Left lobe of liver (tissue), 2 donors: ENCODE measurements around the gene PLA2R1. TPM values are rescaled to one million over a fixed set of nuclear protein-coding genes. Genes with fewer than 3 reads are reported as not detected.
A peak's percentile ranks its signal among the peaks of the same experiment; 100 is the strongest.
"Not testable (repeated sequence)": the region's sequence is repeated elsewhere in the genome, so short reads cannot be mapped to it uniquely, and the experiment has no call there.

ENCODE experiments used
- ATAC-seq: fragments of 200-7000 bp; cut with Tn5 transposase; one replicate; pipeline ENCODE4 v1.9.1; 2020; ENCODE audit warnings: mild to moderate bottlenecking, moderate library complexity
- DNase-seq: peaks from one replicate; pipeline ENCODE4 v3.0.0-alpha.2; 2020; ENCODE audit warnings: low spot score
- total RNA-seq: library from RNA; stranded (reverse); gene quantifications from one replicate; pipeline ENCODE4 v1.2.1, GENCODE V29; 2021
- donor health status: DM: no; HTN: no; CAD: no; lungs with moderate emphysema.
- donor health status: DM: no; HTN: yes; CAD: no.

Gene PLA2R1
- total RNA-seq, 1 donor from 2014 or later = 1.3 TPM

DNA sequence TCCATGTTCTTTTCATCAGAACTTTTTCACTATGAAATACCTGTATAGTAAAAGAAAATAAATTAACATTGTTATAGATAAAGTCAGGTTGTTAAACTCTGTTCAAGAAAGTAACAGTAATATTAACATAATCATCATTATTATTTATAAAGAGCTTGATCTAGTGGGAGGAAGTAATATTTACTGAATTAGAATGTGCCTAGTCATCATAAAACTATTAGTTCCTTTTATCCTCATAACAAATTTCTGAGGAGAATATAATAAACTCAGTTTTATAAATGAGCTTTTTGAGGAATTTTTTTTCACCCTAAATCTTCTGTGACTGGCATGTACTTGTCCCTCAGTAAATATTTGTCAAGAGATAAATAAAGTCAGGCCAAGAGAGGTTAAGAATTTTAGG, 78.4 kb downstream of the PLA2R1 start:
- DNase-seq (no peak), ATAC-seq (no peak)

DNA sequence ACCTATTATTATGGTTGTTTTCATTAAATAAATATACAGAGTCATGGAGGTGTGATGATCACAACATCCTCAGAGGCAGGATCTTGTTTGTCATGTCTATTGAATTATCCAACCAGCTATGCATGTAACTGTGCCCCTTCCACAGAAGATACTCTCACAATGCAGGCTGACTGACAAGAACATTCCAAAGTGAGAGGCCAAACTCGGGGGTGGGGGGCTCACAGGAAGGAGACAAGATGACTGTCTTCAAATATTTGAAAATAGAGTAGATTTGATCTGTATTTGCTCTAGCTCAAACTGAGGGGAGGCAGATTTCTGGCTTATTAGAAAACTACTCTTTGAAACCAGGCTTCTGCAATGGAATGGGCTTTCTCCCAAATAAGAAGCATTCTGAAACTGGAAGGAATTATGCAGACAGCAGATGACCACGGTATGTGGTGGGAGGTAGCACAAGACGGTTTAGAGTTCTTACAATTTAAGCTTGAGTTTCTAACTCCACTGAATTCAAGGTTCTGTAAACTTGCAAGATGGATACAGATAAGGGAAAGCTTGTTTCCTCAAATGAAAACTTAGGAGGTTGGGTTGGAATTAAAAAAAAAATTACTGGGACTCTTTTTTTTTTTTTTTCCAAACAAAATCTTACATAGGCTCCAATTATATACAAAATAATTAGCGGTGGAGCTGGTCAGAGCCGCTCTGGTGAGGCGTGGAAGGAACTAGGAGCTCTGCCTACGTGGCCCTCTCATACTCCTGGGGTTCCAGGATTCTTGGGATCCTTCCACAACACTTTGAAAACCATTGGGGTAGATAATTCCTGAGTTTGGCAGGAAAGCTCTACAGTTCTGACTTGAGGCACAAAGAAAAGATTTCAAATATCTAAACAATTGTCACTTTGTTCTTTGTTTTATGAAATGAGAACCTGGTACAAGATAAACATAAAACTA, 79.3 kb downstream of the PLA2R1 start:
- DNase-seq (no peak), ATAC-seq (no peak)

DNA sequence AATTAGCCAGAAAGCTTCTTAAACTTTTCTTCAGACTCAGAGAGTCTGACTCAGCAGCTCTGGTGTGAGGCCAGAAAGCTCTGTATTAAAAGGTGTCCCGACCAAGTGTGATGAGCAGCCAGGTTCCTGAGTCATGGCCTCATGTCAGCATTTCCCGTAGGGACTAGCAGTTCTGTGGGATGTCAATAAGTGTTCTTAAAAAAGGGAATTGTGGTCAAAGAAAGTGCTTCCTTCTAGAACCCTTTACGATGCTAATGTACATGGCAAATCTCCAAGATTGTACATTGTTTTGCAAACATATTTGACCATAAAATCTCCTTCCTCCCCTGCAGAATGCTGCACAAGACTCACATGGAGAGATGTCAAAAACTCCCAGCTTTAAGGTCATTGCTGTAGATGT, 80.1 kb downstream of the PLA2R1 start:
- ATAC-seq (no peak), DNase-seq (no peak)

DNA sequence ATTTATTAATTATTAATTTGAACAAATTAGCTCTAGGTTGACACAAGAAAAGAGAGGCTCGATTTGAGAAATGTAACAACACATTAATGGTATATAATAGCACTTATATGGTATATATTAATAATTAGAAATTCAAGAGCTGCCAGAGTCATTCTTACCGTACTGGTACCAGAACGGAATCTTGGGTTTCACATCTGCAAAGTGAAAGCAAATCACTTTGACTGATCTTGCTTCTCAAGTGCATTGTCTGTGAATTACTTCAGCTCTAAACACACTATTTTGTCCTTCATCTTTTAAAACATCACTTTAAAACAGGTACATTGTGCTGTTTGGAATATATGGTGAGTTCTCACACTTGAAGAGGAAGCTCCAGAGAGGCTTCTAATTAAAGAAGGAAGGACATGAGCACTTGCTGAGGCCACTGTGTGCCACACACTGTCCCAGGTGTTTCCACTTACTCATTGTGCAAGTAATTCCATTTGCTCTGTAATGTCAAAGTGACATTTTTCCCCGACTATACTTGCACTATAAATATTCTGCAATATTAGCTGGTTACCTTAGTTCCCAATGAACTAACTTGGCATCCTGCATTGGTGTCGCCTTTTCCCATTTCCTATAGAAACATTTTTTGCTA, 85.8 kb downstream of the PLA2R1 start:
- ATAC-seq (no peak), DNase-seq (no peak)

DNA sequence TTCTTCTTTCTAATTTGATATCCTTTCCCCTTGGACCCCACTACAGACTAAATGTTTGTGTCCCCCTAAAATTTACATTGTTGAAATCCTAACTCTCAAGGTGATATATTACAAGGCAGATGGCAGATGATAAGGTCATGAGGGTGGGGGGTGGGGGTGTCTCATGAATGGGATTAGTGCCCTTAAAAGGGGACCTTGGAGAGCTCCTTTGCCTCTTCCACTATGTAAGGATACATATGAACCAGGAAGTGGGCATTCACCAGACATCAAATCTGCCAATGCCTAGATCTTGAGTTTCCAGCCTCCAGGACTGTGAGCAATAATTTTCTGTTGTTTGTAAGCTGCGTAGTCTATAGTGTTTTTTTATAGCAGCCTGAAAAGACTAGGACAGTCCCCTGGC, 89.1 kb downstream of the PLA2R1 start:
- DNase-seq (no peak), ATAC-seq (no peak)

DNA sequence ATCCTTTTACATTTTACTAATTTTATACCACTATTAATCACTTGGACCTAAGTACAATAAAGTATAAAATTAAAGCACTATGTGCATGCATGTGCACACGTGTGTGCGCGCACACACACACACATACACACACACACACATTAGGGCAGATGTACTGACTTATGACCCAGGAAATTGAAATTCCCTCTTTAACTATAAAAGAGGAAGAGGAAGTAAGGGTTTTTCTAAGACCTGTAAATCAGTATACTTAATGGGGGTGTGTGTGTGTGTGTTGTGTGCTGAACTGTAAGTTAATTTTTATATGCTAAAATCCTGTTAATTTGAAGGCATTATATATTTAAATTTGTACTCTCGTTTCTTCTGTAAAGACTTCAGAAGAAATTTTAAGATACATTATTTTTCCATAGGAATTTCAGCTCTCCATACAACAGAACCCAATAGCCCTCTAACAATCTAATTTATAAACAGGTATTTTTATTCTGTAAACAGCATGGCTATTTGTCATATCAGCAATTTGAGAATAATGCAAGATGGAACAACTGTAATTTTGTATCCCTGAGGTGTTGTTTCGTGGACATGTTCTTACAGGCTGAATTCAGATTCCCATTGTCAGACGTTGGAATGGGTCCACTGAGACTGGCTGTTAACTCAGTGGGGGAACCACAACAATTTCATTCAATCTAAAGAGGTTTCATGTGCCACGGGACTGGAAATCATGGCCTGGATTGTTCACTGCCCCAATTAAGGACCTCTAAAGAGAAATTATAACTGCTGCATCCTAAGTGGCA, 90.9 kb downstream of the PLA2R1 start:
- no peak for ATAC-seq
- no peak for DNase-seq

DNA sequence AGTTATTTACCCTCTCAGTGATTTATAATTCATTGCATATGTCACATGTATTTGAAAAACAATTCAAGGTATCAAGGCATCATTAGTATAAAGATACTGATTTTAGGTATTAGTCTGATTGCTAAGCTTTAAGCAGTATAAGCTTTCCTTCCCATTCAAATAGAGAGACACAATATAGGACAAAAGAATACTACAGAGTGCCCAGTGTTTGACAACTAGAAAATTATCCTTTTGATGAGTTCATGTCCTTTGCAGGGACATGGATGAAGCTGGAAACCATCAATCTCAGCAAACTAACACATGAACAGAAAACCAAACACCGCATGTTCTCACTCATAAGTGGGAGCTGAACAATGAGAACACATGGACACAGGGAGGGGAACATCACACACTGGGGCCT, 91.9 kb downstream of the PLA2R1 start:
- not testable (repeated sequence) for DNase-seq

DNA sequence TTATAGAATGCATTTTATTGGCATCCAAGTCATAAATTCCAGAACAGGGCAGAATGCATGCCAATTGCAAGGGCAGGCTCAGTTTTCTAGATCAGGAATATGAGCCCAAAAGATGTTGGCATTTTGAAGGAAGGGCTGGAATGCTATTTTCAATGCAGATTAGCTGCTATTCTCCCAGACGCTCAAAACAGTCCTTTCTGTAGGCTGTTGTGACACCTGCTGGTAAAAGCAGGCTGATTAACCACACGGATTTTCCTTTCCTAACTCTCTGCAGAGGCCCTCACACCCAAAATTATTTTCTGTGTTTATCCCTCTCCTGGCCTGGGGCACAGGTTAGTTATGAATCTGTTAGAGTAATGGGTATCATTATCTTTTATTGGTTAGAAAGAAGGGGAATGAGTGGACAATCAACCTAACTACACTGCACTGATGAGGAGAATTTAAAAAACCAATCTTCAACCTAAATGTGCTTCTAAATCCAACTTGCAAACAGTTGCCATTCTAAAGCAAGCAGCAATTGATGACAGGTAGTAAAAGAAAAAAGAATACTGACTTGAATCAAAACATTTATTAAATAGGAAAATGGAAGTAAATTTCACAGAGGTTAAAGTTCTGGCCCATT, 94.0 kb downstream of the PLA2R1 start:
- no peak for DNase-seq
- peak; percentile 67 for ATAC-seq

More for the DNA sequence above, 91.9 kb downstream of the PLA2R1 start:
- not testable (repeated sequence) for ATAC-seq

DNA sequence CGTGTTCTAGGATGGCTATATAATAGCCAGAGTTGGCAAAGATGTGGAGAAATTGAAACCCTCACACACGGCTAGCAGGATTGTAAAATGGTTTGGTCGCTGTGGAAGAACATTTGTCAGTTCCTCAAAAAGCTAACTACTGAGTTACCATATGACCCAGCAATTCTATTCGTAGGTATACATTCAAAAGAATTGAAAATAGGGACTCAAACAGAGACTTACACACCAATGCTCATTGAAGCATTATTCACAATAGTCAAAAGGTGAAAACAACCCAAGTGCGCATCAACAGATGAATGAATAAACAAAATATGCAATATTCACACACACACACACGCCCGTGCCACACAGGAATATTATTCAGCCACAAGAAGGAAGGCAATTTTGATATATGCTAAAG, 98.7 kb downstream of the PLA2R1 start:
- ATAC-seq = no peak

DNA sequence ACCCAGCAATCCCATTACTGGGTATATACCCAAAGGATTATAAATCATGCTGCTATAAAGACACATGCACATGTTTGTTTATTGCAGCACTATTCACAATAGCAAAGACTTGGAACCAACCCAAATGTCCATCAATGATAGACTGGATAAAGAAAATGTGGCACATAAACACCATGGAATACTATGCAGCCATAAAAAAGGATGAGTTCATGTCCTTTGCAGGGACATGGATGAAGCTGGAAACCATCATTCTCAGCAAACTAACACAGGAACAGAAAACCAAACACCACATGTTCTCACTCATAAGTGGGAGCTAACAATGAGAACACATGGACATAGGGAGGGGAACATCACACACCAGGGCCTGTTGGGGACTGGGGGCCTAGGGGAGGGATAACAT, 99.9 kb downstream of the PLA2R1 start:
- not testable (repeated sequence) for ATAC-seq, DNase-seq

More for the DNA sequence above, 98.7 kb downstream of the PLA2R1 start:
- DNase-seq = no peak

DNA sequence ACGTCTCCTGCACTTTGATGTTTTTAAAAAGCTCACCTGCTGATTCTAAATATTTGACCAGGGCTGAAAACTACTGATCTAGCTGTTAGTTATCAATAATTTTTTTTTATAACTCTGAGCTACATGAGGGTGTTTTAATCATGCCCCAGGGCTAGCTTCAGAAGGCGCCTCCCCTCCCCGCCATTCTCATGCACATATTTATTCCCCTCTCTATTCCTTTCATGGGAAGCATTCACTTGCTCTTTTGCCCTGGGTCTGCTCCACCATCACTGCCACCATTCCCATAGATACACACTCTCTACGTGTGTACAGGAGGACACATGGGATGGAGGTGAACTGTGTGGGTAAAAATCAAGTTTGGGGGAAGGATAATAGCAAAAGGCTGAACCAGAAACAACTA, 101.0 kb downstream of the PLA2R1 start:
- no peak for DNase-seq
- no peak for ATAC-seq

DNA sequence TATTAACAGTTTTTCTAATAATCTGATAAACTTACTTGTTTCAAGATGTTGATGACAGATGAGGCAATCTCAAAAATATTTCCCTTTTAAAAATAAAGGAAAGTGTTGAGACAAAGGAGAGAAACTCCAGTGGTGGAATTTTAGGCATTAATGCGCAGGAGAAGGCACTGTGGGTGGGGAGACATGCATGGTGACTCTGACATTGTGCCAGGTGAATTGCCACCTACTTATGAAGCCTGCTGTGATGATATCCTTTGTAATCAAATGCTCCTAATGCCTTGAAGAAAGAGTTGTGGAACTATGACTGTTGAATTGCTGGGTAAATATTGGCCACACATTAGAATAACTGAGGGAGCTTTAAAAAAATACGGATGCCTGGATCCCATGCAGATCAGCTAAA, 101.4 kb downstream of the PLA2R1 start:
- ATAC-seq = no peak
- no peak for DNase-seq

DNA sequence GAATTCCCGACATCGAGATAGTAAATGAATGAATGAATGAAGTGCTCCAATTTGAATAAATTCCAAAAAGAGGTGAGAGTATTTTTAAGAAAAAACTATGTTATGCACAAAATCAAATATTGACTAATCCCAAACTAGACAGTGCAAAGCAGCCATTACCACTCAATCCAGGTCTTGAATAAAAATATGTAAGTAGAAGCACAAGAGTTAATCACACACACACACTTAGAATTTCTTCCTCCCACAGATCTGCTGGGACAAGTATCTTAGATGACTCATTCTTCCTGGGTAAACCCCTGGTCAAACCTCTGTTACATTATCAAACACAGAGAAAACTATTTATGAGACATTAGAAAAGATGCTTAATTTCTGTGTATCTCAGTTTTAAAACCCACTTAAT, 102.0 kb downstream of the PLA2R1 start:
- no peak for DNase-seq
- no peak for ATAC-seq

DNA sequence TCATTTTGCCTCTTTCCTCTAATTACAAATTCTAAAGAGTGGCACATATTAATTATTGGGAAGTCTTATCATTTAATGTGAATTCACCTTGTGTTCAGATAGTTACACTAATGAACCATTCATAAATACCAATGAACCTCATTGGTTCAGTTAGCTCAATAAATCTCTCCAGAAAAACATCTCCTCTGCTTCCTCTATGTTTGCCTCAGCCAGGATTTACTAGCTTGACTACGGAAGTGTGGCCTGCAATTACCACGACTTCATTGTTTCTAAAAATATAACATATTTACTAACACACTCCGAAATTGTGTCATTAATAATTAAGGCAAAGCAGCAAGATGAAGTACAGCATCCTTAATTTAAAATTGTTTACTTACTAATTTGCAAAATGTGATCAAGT, 103.3 kb downstream of the PLA2R1 start:
- ATAC-seq = no peak
- no peak for DNase-seq

DNA sequence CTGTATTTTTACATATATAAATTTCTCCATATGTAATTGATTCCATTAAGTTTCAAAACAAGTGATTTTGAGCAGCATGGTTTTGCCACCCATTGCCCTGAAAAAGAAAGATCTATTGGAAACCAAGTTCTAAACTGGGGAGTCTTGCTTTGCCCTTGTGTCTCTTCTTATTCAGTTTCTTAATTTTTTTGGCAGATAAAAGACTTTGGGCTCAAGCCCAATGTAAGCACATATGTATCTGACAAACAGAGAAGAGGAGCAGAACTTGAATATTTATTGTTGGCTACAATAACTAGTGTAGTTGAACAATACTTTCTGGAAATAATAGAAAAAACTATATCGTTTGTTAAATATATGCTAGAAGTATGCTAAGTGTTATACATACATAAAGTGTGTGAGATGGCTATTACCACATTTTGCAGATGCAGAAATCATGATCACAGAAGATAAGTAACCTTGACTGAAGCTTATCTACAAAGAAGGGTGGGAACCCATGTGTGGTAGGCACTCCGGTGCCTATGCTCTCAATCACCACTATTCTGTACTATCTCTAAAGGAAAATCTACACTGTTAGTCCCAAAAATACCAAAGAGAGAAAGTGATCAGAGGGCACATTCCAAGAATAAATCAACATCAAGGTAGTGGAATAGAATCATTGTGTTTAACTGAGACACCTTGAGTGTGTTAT, 109.1 kb downstream of the PLA2R1 start:
- ATAC-seq = no peak

DNA sequence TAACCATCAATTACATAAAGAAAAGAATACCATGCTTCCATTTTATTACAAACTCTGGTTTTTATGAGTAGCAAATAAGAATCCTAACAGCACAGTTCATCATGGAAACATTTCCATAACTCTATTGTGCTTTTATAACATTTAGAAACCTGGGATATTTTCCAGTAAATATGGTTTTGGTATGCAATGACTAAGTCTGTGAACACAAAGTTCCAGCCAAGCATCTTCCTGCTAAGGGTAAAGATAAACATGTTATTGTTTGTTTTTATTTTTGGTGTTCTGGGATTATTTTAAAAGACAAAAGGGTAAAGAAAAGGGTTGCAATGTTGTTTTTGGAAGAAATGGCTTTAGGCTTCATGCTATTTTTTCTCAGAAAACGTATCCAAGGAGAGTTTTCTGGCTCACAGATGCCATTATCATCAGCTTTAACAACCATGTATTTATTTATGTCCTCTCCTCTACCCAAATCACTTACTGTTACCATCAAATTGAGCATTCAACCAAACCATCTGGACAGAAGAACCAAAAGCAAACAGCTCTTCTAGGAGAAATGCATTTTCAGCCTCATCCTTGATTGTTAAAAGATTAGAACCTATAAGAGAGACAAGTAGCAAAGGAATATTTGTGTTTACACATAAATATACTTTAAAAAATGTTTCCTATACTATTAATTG, 116.0 kb downstream of the PLA2R1 start:
- DNase-seq (no peak), ATAC-seq (no peak)

More for the DNA sequence above, 109.1 kb downstream of the PLA2R1 start:
- no peak for DNase-seq

DNA sequence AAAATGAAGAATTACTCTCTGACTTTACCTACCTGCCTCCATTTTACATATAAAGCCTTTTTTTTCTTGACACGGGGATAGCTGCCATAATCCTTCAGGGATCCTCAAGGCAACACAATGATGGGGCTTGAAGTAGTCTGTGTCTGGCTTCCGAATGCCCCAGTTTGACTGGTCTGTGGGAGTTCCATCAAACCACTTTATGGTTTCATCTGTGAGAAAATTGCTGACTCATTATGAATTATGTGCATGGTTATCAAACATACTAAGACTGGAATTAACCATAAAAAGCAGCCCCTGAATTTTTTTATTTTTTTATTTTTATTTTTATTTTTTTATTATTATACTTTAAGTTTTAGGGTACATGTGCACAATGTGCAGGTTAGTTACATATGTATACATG, 117.5 kb downstream of the PLA2R1 start:
- DNase-seq = no peak
- ATAC-seq = no peak

DNA sequence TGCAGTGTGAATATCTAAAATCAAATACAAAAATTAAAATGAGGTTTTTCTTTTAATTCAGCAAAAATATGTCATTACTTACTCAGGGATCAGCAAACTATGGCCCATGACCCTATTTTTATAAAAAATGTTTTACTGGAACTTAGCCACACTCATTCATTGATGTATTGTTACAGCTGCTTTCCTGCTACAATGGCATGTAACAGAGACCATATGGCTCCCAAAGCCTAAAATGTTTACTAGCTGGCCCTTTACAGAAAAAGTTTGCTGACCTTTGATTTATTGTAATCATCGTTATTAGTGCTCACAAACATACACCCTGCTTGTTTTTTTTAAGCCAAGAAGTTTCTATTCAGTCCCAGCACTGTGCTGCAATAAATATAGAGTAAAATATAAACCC, 120.3 kb downstream of the PLA2R1 start:
- DNase-seq (no peak), ATAC-seq (no peak)

DNA sequence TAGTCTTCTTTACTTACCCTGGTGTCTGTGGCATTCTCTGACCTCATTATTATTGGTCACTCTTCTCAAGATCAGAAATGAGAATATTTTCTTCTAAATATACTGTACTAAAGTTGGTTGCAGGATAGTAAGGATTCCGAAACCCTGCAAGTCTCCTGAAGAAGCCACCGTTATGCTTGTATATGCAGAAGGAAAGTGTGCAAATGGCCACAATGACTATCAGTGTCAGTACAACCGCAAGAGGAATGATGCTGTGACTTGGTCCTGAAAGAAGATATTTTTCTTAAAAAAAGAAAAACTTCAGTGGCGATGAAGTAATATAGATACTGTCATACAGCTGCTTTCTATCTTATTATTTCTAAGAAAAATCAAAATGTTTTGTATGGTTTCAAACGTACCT, 120.7 kb downstream of the PLA2R1 start:
- no peak for ATAC-seq
- no peak for DNase-seq

DNA sequence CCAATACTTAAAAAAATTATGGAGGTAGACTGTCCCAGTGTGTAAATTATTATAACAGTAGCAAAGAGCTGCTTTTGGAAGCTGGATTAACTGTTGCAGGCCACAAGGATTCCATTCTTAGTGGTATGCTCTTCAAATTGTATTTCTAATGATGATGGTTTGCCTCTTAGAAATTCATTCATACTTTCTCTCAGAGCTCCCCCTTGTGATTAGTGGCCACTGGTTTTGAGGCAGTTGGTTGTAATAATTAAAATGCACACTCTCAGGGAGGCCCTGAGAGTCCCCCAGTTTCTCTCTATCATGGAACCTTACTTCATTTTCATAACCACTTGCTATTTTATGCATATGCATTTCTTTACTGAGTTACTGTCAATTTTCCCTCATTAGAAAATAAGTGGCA, 122.5 kb downstream of the PLA2R1 start:
- DNase-seq (no peak), ATAC-seq (peak; percentile 39)
